HG02759 (cell line): ENCODE measurements around the gene RIOX2.
"Not testable (repeated sequence)": the region's sequence is repeated elsewhere in the genome, so short reads cannot be mapped to it uniquely, and the experiment has no call there.

Source experiments
- ATAC-seq: cut with Tn5 transposase; IDR thresholded peaks from one replicate; pipeline ENCODE4 v1.9.1; 2021; ENCODE audit warnings: mild to moderate bottlenecking, moderate library complexity; ENCODE audit not compliant: unreplicated experiment

The RIOX2 gene

DNA sequence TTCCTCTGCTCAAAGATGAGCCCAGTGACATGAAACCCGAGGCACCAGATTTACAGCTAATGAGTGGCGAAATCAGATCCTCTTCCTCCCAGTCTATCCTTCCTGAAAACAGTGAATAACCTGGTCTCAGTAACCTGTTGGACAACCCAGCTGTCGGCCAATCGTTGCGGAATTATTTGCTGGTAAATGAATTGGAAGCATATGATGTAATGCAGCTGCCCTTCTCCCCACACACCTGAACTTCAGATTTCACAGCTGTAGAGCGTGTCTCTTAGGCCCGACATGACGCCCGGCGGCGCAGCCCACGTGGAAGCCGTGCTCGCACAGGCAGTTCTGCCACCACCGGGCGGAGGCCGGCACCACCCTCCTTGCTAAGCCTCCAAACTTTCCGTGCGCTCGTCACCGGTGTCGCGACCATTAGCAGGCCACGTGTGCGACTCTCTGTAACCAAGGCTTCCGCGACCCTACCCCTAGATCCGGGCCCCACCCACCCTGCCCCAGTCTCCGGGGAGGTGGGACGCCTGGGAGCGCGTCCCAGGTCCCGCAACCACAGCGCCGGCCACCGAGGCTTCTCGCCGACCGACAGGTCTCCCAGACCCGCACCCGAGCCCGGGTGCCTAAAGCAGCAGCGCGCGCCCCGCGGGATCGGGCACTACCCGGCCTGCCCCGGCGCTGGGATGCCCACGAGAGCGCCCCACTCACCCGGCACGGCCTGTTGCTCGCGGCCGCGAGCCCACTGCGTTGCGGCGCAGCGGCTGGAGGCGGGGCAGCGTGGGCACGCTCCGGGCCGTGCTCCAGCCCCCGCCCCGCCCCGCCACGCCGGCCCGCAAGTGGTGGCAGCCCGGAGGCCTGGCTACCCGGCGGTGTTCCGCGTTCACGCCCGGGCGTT lies at the start of gene RIOX2:
RIOX2 (minus strand) TSS at position 753 of the 889 bp plus-strand sequence. CDS start 4,838 bp downstream, outside the sequence.
- ATAC-seq: peak; percentile 92

DNA sequence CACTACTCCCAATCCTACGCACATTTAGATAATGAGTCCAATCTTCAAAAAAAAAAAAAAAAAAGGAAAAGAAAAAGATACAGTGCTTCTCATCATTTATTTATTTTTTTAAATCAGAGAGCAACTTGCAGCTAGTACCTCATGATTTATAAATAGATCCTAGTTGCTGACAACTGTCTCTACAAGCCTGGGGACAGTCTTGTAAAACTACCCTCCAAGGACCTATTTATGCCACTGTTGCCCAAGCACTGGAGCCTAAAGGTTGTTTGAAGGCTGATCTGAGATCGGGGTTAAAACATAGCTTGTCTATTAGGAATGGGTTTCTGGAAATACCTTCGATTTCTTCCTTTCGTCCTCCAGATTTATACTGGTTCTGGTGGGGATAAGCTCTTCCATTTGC lies 48.2 kb upstream of the RIOX2 start:
- no peak for ATAC-seq

DNA sequence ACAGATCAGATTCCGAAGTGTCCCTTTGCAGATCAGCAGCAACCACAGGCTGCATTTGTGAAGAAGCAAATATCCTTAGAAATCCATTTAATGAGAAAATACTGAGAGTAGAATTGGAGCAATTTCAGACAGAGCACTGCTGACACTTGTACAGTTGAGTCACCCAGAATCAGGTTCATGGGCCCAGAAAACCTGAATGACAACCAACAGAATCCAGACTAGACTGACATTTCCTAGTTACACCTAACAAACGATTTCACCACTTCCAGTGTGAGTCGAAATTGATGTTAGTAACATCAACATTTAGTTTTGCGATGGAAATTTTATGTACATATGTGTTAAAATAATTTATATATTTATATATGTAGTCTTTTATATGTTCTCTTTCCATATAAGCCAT lies 46.1 kb upstream of the RIOX2 start:
- ATAC-seq: no peak

DNA sequence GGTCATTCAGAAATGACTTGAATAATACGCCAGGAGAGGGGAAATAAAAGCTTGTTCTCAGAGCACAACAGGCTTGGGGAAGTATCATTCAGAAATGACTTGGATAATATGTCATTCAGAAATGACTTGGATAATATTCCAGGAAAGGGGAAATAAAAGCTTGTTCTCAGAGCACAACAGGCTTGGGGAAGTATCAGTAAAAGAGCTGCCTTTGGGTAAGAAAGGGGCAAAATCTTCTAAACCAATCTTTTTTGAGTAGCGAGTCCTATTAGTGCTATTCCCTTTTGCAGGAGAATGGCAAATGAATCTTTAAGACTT lies 42.0 kb upstream of the RIOX2 start:
- ATAC-seq: no peak

DNA sequence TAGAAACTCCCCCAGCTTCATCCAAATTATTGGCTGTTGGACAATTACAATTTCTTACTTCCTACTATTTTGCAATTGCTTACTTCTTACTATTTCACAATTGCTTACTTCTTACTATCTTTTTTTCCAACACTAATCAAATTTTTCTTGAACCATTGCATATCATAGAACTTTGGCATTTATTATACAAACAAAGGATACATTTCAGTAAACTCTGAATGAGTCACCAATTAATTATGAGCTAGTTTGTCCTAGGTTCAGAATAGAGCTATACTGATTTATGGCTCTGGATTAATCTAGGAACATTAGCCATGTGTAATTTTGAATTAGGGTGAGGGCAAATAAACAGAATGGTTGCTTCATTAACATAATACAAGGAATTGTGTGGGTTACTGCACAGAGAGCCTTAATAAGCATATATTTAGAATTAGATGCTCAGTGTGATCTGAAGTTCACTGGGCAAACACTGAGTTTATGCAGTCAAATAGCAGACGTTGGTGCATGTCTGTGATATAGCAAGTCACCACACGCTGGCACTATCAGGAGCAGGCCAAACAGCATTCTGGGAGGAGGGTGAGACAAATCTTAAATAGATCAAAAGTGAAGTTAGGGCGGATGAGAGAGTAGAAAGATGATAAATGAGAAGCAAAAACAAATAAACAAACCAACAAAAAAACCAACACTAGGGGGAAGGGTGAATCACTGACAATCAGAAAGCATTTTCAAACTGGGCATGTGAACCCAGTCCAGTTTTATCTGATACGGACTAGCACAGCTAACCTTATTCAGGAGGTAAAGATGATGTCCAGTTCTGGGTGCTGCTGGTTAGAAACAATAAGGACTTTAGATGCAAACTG lies 41.4 kb upstream of the RIOX2 start:
- no peak for ATAC-seq

DNA sequence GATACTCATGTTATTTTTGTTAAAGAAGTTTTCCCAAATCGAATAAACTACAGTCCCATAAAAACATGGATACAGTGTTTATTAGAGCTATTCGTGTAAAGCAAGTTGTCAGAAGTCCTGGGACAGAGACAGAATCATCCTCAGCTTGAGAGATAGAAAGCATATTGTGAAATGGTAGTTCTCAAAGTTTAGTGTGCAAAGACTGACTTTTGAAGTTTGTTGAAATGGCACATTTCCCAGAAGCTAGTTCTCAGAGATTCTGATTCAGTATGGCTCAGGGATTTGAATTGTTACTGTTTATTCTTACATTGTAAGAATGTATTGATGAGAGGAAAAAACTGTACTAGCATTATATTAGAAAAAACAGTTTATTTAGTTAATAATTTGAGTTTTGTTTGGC lies 40.7 kb upstream of the RIOX2 start:
- no peak for ATAC-seq

DNA sequence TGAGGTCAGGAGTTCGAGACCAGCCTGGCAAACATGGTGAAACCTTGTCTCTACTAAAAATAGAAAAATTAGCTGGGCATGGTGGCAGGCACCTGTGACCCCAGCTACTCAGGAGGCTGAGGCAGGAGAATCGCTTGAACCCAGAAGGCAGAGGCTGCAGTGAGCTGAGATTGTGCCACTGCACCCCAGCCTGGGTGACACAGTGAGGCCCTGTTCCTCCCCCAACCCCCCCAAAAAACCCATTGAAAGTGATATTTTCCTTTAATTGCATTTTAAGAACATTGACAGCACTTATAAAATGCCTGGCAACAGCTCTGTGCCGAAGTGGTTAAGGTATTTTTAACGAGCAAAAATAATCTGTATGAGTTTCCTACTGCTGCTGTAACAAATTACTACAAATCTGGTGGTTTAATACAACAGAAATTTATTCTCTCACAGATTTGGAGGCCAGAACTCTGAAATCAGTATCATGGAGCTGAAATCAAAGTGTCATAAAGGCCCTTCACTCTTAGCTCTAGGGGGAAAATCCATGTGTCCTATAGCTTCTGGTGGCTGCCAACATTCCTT lies 38.7 kb upstream of the RIOX2 start:
- not testable (repeated sequence) for ATAC-seq

DNA sequence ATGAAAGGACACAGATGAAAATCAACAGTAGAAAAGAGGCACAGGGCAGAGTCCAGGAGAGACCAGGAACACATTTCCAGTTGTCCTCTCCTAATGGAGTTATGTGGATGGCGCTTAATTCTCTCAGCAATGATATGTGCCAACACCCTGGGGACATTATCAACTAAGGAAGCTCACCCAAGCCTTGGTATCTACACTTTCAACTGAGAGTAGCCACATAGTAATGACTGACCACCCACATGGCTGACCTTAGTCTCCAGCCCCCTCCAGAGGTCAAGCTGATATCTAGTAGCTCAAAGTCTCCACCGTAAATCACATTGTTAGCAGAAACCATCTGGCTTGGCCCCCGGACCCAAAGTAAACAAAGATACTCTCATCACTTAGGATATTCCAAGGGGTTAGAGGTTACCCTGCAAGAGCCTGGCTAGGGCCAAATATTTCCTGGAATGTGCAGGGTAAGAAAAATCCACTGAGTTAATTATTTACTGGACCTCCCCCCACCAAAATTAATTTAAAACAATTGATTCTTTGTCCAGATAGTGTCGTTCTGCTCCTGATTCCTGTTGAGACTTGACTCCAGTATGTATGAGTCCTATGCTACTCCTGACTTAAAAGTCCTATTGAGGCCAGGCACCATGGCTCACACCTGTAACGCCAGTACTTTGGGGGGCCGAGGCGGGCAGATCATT lies 38.1 kb upstream of the RIOX2 start:
- no peak for ATAC-seq

DNA sequence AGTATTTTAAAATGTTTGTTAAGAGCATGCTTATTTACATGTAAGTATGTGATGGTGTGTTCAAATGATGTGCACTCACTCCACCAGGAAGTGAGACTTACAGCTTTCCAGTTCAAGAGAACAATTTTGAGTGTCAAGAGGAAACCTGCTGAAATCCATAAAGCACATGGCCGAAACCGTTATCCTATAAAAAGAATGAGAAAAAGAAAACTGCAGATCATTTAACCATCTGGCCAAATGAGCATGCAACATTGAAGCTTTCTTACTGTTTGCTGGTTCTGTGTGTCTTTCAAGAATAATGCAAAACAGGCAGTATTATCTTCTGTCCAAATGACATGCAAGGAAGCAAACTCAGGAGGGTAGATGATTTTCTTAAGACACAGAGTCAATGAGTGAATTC lies 36.6 kb upstream of the RIOX2 start:
- ATAC-seq: peak; percentile 72

DNA sequence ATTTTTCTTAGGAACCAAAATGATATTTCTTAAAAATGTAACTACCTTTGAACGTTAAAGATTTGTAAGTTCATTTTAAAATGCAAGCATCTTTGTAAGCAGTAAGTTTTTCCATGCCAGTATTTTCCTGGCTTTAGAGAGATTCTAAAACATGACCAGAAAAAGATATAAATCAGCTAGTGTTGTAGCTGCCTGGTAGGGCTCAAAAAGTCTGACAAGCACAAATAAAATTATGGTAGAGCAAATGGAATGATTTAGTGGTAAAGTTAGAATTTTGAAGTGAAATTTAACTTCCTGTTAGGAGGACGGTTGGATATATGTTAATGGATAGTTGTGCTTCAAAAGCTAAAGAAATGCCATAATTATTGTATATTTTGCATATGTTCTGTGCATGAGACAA lies 33.2 kb upstream of the RIOX2 start:
- ATAC-seq: no peak

DNA sequence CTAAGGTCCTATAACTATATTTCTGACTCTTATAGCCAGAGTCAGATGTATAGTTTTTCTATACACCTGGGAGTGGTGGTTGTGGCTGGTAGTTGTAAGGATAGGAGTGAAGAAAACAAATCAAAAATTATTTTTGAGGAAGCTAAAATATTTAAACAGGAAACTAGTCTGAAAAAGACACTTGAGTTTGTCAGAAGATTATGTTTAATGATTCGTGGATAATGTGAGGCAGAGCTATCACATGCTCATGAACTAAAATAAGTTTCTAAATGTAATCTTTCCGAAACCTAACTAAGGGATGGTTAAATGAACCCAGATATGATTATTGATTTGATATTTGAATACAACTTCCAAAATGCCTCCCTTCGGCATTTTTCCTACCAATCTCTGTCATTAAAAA lies 32.5 kb upstream of the RIOX2 start:
- ATAC-seq: no peak

DNA sequence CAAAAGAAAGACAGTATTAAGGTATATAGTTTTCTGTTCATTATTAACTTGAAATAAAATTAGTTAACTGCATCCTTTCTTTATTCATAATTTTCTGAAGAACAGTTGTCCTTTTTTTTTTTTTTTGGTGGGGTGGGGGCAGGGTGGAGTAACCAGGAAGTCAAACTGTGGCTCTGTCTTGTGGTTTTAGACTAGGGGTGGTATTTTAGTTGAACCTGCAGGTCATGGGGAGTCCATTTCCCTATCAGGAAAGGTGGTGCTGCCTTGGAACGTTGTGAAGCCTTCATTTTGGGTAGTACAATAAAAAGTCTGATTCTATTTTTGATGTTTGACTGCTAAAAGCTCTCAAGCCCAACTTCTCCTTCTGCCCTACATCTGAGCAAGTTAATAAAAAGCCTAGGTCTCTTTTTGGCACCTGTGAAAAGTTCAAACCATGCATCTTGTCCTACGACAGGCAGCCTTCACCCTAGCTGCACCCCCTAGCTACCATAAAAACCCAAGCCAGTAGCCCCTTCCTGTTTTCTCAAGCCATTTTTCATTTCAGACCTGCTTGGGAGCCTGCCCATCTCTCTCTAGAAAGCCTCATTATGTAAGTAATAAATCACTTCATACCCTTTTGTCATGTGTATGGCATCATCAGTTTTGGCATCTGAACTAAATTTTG lies 31.2 kb upstream of the RIOX2 start:
- ATAC-seq: peak; percentile 59

DNA sequence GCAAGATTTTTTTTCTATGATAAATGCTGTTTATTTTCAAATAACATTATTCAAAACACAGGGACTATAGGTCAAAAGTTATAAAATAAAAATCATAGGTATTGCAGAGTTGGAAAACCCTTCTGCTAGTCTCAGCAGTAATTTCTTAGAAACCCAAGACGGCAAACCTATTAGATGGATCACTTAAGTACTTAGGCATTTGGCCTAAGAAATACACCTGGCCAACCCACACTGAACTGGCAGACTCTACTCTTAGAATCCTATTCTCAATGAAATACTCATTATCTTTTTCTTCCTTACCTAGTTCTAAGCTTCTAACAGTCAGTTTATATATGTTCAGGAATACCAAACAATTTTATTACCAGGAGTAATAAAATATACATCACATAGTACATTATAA lies 30.5 kb upstream of the RIOX2 start:
- no peak for ATAC-seq

DNA sequence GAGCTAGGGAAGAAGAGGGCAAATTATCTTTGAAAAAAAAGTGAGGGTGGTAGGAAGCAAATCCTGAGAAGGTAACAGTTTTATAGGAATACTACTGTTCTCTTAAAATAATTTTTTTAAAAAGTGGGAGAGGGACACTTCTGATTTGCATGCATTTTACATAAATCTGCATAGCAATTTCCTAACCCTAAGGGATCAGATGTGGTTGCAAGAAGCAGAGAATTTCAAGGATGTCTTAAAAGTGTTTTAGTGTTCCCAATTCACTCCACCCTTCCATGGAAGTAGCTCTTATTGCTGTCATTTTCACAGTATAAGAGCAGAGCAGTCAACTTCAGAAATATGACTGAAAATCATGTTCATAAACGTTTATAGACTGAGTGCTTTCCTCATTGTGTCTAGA lies 27.8 kb upstream of the RIOX2 start:
- no peak for ATAC-seq

DNA sequence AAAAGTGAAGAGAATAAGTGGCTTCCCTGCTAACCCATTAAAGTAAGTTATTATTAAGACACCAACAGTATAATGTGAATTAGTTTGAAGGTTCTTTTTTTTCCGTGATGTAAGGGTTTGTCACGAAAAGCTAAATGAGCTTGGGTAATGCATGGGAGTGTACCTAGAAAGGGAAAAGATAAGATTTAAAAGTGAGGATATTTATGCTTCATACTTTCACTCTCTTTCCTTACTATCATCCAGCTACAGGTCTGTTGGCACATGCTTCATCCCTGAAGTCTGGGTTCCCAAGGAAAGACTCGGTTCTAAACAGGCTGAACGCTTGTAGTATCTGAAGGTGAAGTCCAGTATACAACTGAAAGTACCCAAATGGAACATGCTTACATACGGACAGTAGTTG lies 26.9 kb upstream of the RIOX2 start:
- ATAC-seq: no peak

DNA sequence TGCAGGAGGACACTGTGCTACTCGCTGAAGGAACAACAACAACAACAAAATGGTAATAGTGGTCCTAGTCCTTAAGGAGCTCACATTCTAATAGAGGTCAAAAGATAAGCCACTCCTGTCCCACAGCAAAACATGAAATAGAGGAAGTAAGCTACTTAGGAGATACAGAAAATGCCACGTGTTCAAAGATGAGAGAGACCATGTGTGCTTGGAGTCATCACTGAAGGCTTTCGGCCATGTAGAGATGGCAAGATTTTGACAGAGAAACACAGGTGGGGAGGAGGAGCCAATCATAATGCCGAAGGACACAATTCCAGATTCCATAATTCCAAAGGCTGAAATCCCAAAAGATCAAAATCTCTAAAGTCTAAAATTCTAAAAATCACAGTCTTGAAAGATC lies 24.8 kb upstream of the RIOX2 start:
- no peak for ATAC-seq

DNA sequence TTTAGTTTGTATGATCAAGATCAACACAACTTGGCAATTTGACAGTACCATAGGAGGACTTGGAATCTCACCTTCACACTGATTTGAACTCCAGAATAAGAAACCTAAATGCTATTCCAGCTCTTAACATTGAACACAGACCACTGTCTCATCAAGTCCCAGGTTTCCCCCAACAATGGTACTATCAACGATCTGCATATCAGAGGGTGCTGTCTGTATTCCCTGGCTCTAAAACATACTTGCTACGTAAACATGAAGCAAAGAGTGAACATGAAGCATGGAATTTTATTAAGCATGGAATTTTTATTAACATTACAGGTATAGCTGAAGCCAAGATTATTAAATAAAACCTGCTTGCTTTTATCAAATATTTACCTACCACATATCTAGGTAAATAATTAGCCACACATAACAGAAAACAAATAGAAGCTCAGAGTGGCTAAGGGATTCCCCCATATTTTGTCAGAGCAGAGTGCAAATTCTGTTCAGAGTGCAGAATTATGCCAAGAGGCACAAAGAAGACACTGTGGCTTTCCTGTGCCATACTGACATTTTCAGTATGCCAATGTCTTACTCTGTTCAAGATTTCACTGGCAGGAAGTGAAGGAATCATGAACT lies 22.2 kb upstream of the RIOX2 start:
- no peak for ATAC-seq

DNA sequence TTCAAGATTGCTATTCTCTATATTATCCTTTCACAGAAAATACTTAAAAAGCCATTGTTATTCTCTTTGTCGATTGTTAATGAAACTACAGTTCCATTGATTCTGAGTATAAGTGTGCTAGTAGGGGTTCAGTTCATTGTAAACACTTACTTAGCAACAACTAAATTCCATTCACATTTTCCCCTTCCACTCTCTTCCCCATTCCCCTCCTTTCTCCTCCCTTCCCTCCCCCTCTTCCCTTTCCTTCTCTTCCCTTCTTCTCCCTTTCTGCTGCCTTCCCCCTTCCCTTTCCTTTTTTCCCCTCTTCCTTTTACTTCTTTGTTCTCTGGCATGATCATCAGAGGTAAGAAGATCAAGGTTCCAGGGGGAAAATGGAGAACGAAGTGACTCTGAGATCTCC lies 21.3 kb upstream of the RIOX2 start:
- no peak for ATAC-seq

DNA sequence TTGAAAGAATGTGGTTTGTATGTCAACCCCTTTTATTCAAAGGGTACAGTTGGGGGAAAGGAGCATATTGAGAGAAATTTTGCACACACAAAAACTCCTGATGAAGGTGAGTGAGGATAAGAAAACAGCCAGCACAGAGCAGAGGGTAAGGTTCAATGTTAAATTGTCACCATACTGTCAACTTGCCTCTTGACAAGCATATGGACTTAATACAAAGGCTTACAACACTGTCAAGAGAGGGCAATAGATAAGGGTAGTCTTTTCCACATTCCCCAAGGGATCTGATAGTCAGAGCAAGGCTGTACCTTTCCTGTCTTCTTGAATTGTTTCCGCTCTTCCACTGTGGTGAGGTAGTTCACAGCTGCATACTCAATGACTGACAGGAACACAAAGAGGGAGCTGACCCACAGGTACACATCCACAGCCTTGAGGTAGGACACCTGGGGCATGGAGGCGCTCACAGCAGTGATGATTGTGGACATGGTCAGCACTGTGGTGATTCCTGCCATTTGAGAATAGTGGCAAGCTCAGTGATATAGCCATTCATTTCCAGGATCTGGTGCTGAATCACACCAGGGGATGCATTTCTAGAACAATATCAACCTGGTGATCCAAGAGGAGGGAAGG lies 20.4 kb upstream of the RIOX2 start:
- no peak for ATAC-seq

DNA sequence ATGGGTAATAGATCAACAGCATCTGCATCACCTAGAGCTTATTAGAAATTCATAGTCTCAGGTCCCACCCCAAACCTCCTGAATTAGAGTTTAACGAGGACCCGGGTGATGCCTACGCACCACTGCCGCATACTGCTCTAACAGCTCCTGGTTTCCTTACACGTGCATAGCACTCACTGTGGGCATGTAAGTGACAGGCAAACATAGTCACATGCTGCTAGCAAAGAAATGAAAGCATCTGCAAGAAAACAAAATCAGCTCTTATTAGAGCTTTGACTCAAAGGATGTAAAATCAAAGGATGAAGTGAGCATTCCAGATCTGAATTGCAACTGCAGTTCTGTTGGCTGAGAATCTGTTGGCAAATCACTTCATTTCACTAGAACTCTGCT lies 19.1 kb upstream of the RIOX2 start:
- no peak for ATAC-seq
